H9 (cell line): Measurements from ENCODE around the gene PDCD1. TPM values are rescaled to one million over a fixed set of nuclear protein-coding genes. Genes with fewer than 3 reads are reported as not detected.
A peak's percentile ranks its signal among the peaks of the same experiment; 100 is the strongest.

ENCODE experiments used
- DNase-seq: peaks from one replicate; pipeline ENCODE4 v3.0.0-alpha.2; 2017
- H2AFZ ChIP-seq: one replicate; pipeline ENCODE4 v1.6.1; 2013; ENCODE audit warnings: mild to moderate bottlenecking, low read length, control low read depth, moderate library complexity
- H2AK5ac ChIP-seq: 2 replicates; pipeline ENCODE4 v1.6.1; 2013; ENCODE audit warnings: low read length, control low read depth, mixed read lengths; ENCODE audit not compliant: insufficient read length
- H2BK120ac ChIP-seq: one replicate; pipeline ENCODE4 v1.6.1; 2013; ENCODE audit warnings: low read depth, mild to moderate bottlenecking, low read length, control low read depth, inconsistent platforms; ENCODE audit not compliant: poor library complexity, severe bottlenecking
- H2BK12ac ChIP-seq: 2 replicates; pipeline ENCODE4 v1.6.1; 2013; ENCODE audit warnings: low read length, control low read depth, mixed read lengths, low read depth; ENCODE audit not compliant: insufficient read length
- H2BK15ac ChIP-seq: 2 replicates; pipeline ENCODE4 v1.6.1; 2013; ENCODE audit warnings: low read depth, low read length, control low read depth
- H2BK20ac ChIP-seq: one replicate; pipeline ENCODE4 v1.6.1; 2013; ENCODE audit warnings: low read depth, mild to moderate bottlenecking, low read length, control low read depth, inconsistent platforms; ENCODE audit not compliant: poor library complexity, severe bottlenecking
- H2BK5ac ChIP-seq: 2 replicates; pipeline ENCODE4 v1.6.1; 2013; ENCODE audit warnings: low read length, control low read depth, mixed read lengths; ENCODE audit not compliant: insufficient read length
- H3K14ac ChIP-seq: 2 replicates; pipeline ENCODE4 v1.6.1; 2013; ENCODE audit warnings: low read length, control low read depth; ENCODE audit not compliant: insufficient read depth
- H3K18ac ChIP-seq: 2 replicates; pipeline ENCODE4 v1.6.1; 2013; ENCODE audit warnings: low read depth, mild to moderate bottlenecking, mixed read lengths, low read length, control low read depth; ENCODE audit not compliant: insufficient read length
- H3K23ac ChIP-seq: 2 replicates; pipeline ENCODE4 v1.6.1; 2013; ENCODE audit warnings: low read length, control low read depth, mixed read lengths, low read depth; ENCODE audit not compliant: insufficient read length
- H3K23me2 ChIP-seq: 2 replicates; pipeline ENCODE4 v1.6.1; 2013; ENCODE audit warnings: low read depth, mild to moderate bottlenecking, mixed read lengths, low read length, control low read depth; ENCODE audit not compliant: insufficient read length, poor library complexity, severe bottlenecking
- H3K27ac ChIP-seq: 2 replicates; pipeline ENCODE4 v1.5.1; 2013; ENCODE audit warnings: low read length, control low read depth, mixed read lengths, low read depth; ENCODE audit not compliant: insufficient read length
- H3K27me3 ChIP-seq: 2 replicates; pipeline ENCODE4 v1.6.1; 2013; ENCODE audit warnings: low read length, control low read depth, inconsistent platforms; ENCODE audit not compliant: insufficient read depth
- H3K4ac ChIP-seq: 2 replicates; pipeline ENCODE4 v1.6.1; 2013; ENCODE audit warnings: low read depth, mild to moderate bottlenecking, control low read depth, inconsistent platforms, low read length, moderate library complexity
- H3K4me1 ChIP-seq: 2 replicates; pipeline ENCODE4 v1.6.1; 2013; ENCODE audit warnings: low read length, control low read depth, inconsistent platforms; ENCODE audit not compliant: insufficient read depth
- H3K4me2 ChIP-seq: 2 replicates; pipeline ENCODE4 v1.6.1; 2013; ENCODE audit warnings: low read length, control low read depth, mixed read lengths; ENCODE audit not compliant: insufficient read length, insufficient read depth
- H3K56ac ChIP-seq: 2 replicates; pipeline ENCODE4 v1.6.1; 2013; ENCODE audit warnings: low read depth, mild to moderate bottlenecking, mixed read lengths, low read length, control low read depth; ENCODE audit not compliant: insufficient read length
- H3K79me1 ChIP-seq: 2 replicates; pipeline ENCODE4 v1.6.1; 2013; ENCODE audit warnings: low read depth, mild to moderate bottlenecking, moderate library complexity, low read length, control low read depth, inconsistent platforms; ENCODE audit not compliant: insufficient read depth, poor library complexity, severe bottlenecking
- H3K79me2 ChIP-seq: 2 replicates; pipeline ENCODE4 v1.6.1; 2013; ENCODE audit warnings: low read length, control low read depth, inconsistent platforms; ENCODE audit not compliant: insufficient read depth
- H3K9ac ChIP-seq: 2 replicates; pipeline ENCODE4 v1.6.1; 2013; ENCODE audit warnings: low read length, control low read depth, mixed read lengths; ENCODE audit not compliant: insufficient read length; ENCODE audit errors: extremely low read depth
- H3K9me3 ChIP-seq: one replicate; pipeline ENCODE4 v1.6.1; 2013; ENCODE audit warnings: low read depth, low read length, inconsistent platforms; ENCODE audit not compliant: control insufficient read depth
- H3T11ph ChIP-seq: one replicate; pipeline ENCODE4 v1.6.1; 2013; ENCODE audit warnings: mild to moderate bottlenecking, low read length, control low read depth, inconsistent platforms
- H4K20me1 ChIP-seq: one replicate; pipeline ENCODE4 v1.6.1; 2013; ENCODE audit not compliant: control insufficient read depth, insufficient read length, insufficient read depth
- H4K5ac ChIP-seq: 2 replicates; pipeline ENCODE4 v1.6.1; 2013; ENCODE audit warnings: low read depth, mild to moderate bottlenecking, mixed read lengths, low read length, control low read depth; ENCODE audit not compliant: insufficient read length
- H4K8ac ChIP-seq: replicated peaks from 2 replicates; pipeline ENCODE4 v1.6.1; 2013; ENCODE audit warnings: low read length, control low read depth, mixed read lengths, low read depth; ENCODE audit not compliant: insufficient read length
- H4K91ac ChIP-seq: 2 replicates; pipeline ENCODE4 v1.6.1; 2013; ENCODE audit warnings: low read depth, mild to moderate bottlenecking, moderate library complexity, mixed read lengths, low read length, control low read depth; ENCODE audit not compliant: insufficient read length
- H3K27ac Mint-ChIP-seq, 3 experiments: 2 replicates in 2 of 3; 3 replicates in 1 of 3; pipeline ENCODE4 v1.8.0; 2020 to 2021; ENCODE audit warnings: mixed read lengths in 3 of 3, mild to moderate bottlenecking in 1 of 3, moderate library complexity in 1 of 3
- H3K27me3 Mint-ChIP-seq: 2 replicates; pipeline ENCODE4 v1.8.0; 2021; ENCODE audit warnings: low read depth, mild to moderate bottlenecking, moderate library complexity, mixed read lengths
- H3K36me3 Mint-ChIP-seq, 3 experiments: 2 replicates in 2 of 3; 3 replicates in 1 of 3; pipeline ENCODE4 v1.8.0; 2020 to 2021; ENCODE audit warnings: low read depth in 3 of 3, mixed read lengths in 3 of 3; ENCODE audit not compliant: insufficient read depth in 1 of 3
- H3K4me1 Mint-ChIP-seq, 2 experiments: 2 replicates each; pipeline ENCODE4 v1.8.0; 2020; ENCODE audit warnings: mixed read lengths in 2 of 2
- H3K4me3 Mint-ChIP-seq, 2 experiments: 2 replicates in 1 of 2; 3 replicates in 1 of 2; pipeline ENCODE4 v1.8.0; 2020 to 2021; ENCODE audit warnings: mild to moderate bottlenecking in 2 of 2, mixed read lengths in 2 of 2, moderate library complexity in 1 of 2
- H3K9me3 Mint-ChIP-seq, 2 experiments: 2 replicates in 1 of 2; 3 replicates in 1 of 2; pipeline ENCODE4 v1.8.0; 2020; ENCODE audit warnings: mild to moderate bottlenecking in 2 of 2, mixed read lengths in 2 of 2, moderate library complexity in 1 of 2
- CTCF ChIP-seq: fragments of 200-600 bp; sonication (generic); conservative IDR thresholded peaks from 3 replicates; pipeline ENCODE4 v1.8.0; 2021; ENCODE audit warnings: antibody characterized with exemption, mild to moderate bottlenecking
- WGBS: extraction: QIAGEN DNeasy Blood & Tissue Kit; methylation state at CpG from one replicate; pipeline ENCODE4 v1.1.7; 2013; ENCODE audit warnings: missing lambda C conversion rate, low lambda C conversion rate, mixed read lengths; ENCODE audit not compliant: insufficient read length; ENCODE audit errors: extremely low coverage; 5-methylcytosine and 5-hydroxymethylcytosine counted together
- total RNA-seq: library from RNA; stranded (reverse); gene quantifications from 2 replicates; pipeline ENCODE4 v1.2.1, GENCODE V29; 2021

Gene PDCD1
- total RNA-seq, 1 experiment from 2014 or later = 1.6 TPM

- H3K4me1 ChIP-seq = no peaks in the 10 kb centered on the region; the same call in 1 of the 2 replicates
- Mint-ChIP-seq H3K4me3 (peak overlapping the region in 1 of 2 experiments; percentile 81; a peak in 2 of 5 replicates), H3K9me3 (no peaks in the 10 kb centered on the region; a peak in 1 of 5 replicates), H3K27ac (peak overlapping the region in 1 of 3 experiments; percentile 52; a peak in 1 of 7 replicates), H3K27me3 (peaks cover 3% of the 10 kb centered on the region; the same call in 1 of the 2 replicates), H3K4me1 (peaks cover 22 to 32% of the 10 kb centered on the region in 2 experiments), H3K36me3 (peaks cover 0 to 7% (median 0%) of the 10 kb centered on the region in 3 experiments; a peak in 3 of 7 replicates)
- peak overlapping the region; percentile 61 for H3K18ac ChIP-seq
- no peaks in the 10 kb centered on the region for H3K79me2 ChIP-seq
- no peak overlapping the region for H4K5ac ChIP-seq
- no CpG with 5 or more reads among the region's 21 CpGs for WGBS
- peak overlapping the region; percentile 70 for H3K14ac ChIP-seq
- H2BK120ac ChIP-seq = no peak overlapping the region
- no peaks in the 10 kb centered on the region for H4K20me1 ChIP-seq
- no peak overlapping the region for H2BK20ac ChIP-seq
- no peak overlapping the region for H2BK5ac ChIP-seq
- no peak overlapping the region for H3K27ac ChIP-seq
- DNase-seq = peak; percentile 27
- no peaks in the 10 kb centered on the region for H3K79me1 ChIP-seq
- H3K9ac ChIP-seq = no peak overlapping the region
- H3K23me2 ChIP-seq = peaks cover 5% of the 10 kb centered on the region
- no peak overlapping the region for H3K23ac ChIP-seq
- no peak overlapping the region for H2BK12ac ChIP-seq
- TF ChIP-seq CTCF = no peak
- H4K8ac ChIP-seq = no peak overlapping the region
- H2AK5ac ChIP-seq = no peak overlapping the region
- H3K56ac ChIP-seq = no peak overlapping the region
- no peak overlapping the region for H4K91ac ChIP-seq
- no peak overlapping the region for H2BK15ac ChIP-seq
- H3T11ph ChIP-seq = no peak overlapping the region
- H3K27me3 ChIP-seq = no peaks in the 10 kb centered on the region; the same call in 1 of the 2 replicates
- no peak overlapping the region for H3K4ac ChIP-seq
- no peak overlapping the region for H3K4me2 ChIP-seq
- no peaks in the 10 kb centered on the region for H3K9me3 ChIP-seq
- H2AFZ ChIP-seq = no peak overlapping the region
These were observed 42.3 kb upstream of the PDCD1 start for GRCh38 chr2:241901018-241901380.
